ENCODE data around the gene STK4. TPM values are rescaled to one million over a fixed set of nuclear protein-coding genes. Genes with fewer than 3 reads are reported as not detected.
A peak's percentile ranks its signal among the peaks of the same experiment; 100 is the strongest.

The STK4 gene
- total RNA-seq, 1 experiment from 2014 or later, result 43.0 TPM

- no peak overlapping the region for H2AFZ ChIP-seq (ENCODE audit: low read length)
- H3K18ac ChIP-seq (ENCODE audit: insufficient read length, low read depth, low read length), result no peak overlapping the region
- no peak overlapping the region for H4K5ac ChIP-seq (ENCODE audit: insufficient read length, low read depth, low read length)
- H3K56ac ChIP-seq (ENCODE audit: insufficient read length, low read depth, low read length), result no peak overlapping the region
- no peak overlapping the region for H3K4ac ChIP-seq (ENCODE audit: low read depth, low read length)
- H3K9ac ChIP-seq (ENCODE audit: extremely low read depth, insufficient read length, low read length), result peak overlapping the region; percentile 73
- no peak overlapping the region for H2BK20ac ChIP-seq (ENCODE audit: low read depth, low read length, poor library complexity, severe bottlenecking)
- no peaks in the 10 kb centered on the region; the same call in 1 of the 2 replicates for H3K27me3 ChIP-seq (ENCODE audit: insufficient read depth, low read length)
- DNase-seq, result no peak
- no peak overlapping the region for H3K27ac ChIP-seq (ENCODE audit: insufficient read length, low read depth, low read length)
- Mint-ChIP-seq H3K27me3 (ENCODE audit: low read depth) (peaks cover 39% of the 10 kb centered on the region), H3K9me3 (no peaks in the 10 kb centered on the region; a peak in 1 of 5 replicates), H3K4me1 (peaks cover 27 to 34% of the 10 kb centered on the region in 2 experiments), H3K27ac (peak overlapping the region in 2 of 3 experiments; percentile 88 to 90; a peak in 4 of 7 replicates), H3K36me3 (ENCODE audit: insufficient read depth in 1 of 3, low read depth in 3 of 3) (peaks cover 15 to 31% (median 30%) of the 10 kb centered on the region in 3 experiments; a peak in 6 of 7 replicates), H3K4me3 (peak overlapping the region; percentile 87 to 95)
- H2BK15ac ChIP-seq (ENCODE audit: low read depth, low read length), result no peak overlapping the region
- H4K20me1 ChIP-seq (ENCODE audit: control insufficient read depth, insufficient read depth, insufficient read length), result no peaks in the 10 kb centered on the region
- H3K4me2 ChIP-seq (ENCODE audit: insufficient read depth, insufficient read length, low read length), result peak overlapping the region; percentile 93
- no peak for TF ChIP-seq CTCF (conservative IDR thresholded peaks at IDR 0.05)
- H4K8ac ChIP-seq (replicated peaks; ENCODE audit: insufficient read length, low read depth, low read length), result no peak overlapping the region
- no peak overlapping the region for H3K23ac ChIP-seq (ENCODE audit: insufficient read length, low read depth, low read length)
- no peak overlapping the region for H2BK120ac ChIP-seq (ENCODE audit: low read depth, low read length, poor library complexity, severe bottlenecking)
- H2BK12ac ChIP-seq (ENCODE audit: insufficient read length, low read depth, low read length), result no peak overlapping the region
- peaks cover 6% of the 10 kb centered on the region for H3K23me2 ChIP-seq (ENCODE audit: insufficient read length, low read depth, low read length, poor library complexity, severe bottlenecking)
- H3K79me2 ChIP-seq (ENCODE audit: insufficient read depth, low read length), result no peaks in the 10 kb centered on the region
- H3K4me1 ChIP-seq (ENCODE audit: insufficient read depth, low read length), result 0 out of 2 replicates have a peak, but pooled peaks cover 2% of the 10 kb centered on the region
- no peak overlapping the region for H2BK5ac ChIP-seq (ENCODE audit: insufficient read length, low read length)
- H3K9me3 ChIP-seq (ENCODE audit: control insufficient read depth, low read depth, low read length), result no peaks in the 10 kb centered on the region
- peak overlapping the region; percentile 42; the same call in 1 of the 2 replicates for H3K14ac ChIP-seq (ENCODE audit: insufficient read depth, low read length)
- no peak overlapping the region for H2AK5ac ChIP-seq (ENCODE audit: insufficient read length, low read length)
- H3T11ph ChIP-seq (ENCODE audit: low read length), result no peak overlapping the region
- WGBS (ENCODE audit: extremely low coverage, insufficient read length, low lambda C conversion rate), result no CpG with 5 or more reads among the region's 13 CpGs
- H4K91ac ChIP-seq (ENCODE audit: insufficient read length, low read depth, low read length), result no peak overlapping the region
- H3K79me1 ChIP-seq (ENCODE audit: insufficient read depth, low read depth, low read length, poor library complexity, severe bottlenecking), result peaks cover 4% of the 10 kb centered on the region
Measured at GRCh38 chr20:44959638-44960102, 6.6 kb upstream of the STK4 start.

Measured in H9 (cell line).